B cell (primary cell): ENCODE measurements around the gene ITSN2. TPM values are rescaled to one million over a fixed set of nuclear protein-coding genes. Genes with fewer than 3 reads are reported as not detected.
A peak's percentile ranks its signal among the peaks of the same experiment; 100 is the strongest.

Source experiments
- ATAC-seq: fragments of 200-7000 bp; cut with Tn5 transposase; one replicate; pipeline ENCODE4 v1.10.0; 2021; ENCODE audit warnings: low read depth, mild to moderate bottlenecking, moderate number of reproducible peaks, moderate library complexity
- CTCF ChIA-PET: fragments of 350-600 bp; sonication (Branson Sonifier 250); formaldehyde crosslinking; loops from one replicate; lab custom pipeline; 2021; ENCODE audit warnings: antibody characterized with exemption, inconsistent platforms; lab: Charles Lee
- POLR2A ChIA-PET: fragments of 350-600 bp; sonication (Branson Sonifier 250); formaldehyde crosslinking; loops from one replicate; lab custom pipeline; 2021; ENCODE audit warnings: antibody characterized with exemption; lab: Charles Lee
- DNase-seq: peaks from one replicate; pipeline ENCODE4 v3.0.0; 2013
- H2AFZ ChIP-seq: 2 replicates; pipeline ENCODE4 v1.6.1; 2012; ENCODE audit warnings: mild to moderate bottlenecking, low read depth, low read length; ENCODE audit not compliant: insufficient read depth, poor library complexity, severe bottlenecking
- H3K27ac ChIP-seq, 2 donors: 1 replicate in 1 of 2; 2 replicates in 1 of 2; pipeline ENCODE4 v1.5.1; 2012 to 2013; ENCODE audit warnings: low read length in 2 of 2, mild to moderate bottlenecking in 2 of 2, moderate library complexity in 1 of 2
- H3K27me3 ChIP-seq, 4 experiments: fragments of 200-600 bp in 1 of 4; sonication (generic) in 1 of 4; replicated peaks in 1 of 4; 1 replicate in 2 of 4; 2 replicates in 2 of 4; pipeline versions ENCODE4 v1.6.1 to v1.7.0; 2013 to 2016; ENCODE audit warnings: low read length in 3 of 4, mild to moderate bottlenecking in 2 of 4, mixed read lengths in 1 of 4, moderate library complexity in 1 of 4; ENCODE audit not compliant: insufficient read depth in 4 of 4, control insufficient read depth in 3 of 4; ENCODE audit errors: control extremely low read depth in 1 of 4
- H3K36me3 ChIP-seq, 2 experiments: replicated peaks in 1 of 2; 1 replicate in 1 of 2; 2 replicates in 1 of 2; pipeline versions ENCODE4 v1.6.1 to v1.7.1; 2013; ENCODE audit warnings: low read length in 1 of 2; ENCODE audit not compliant: insufficient read depth in 2 of 2, control insufficient read depth in 1 of 2; ENCODE audit errors: control extremely low read depth in 1 of 2, extremely low read depth in 1 of 2
- H3K4me1 ChIP-seq, 2 donors: fragments of 200-600 bp in 1 of 2; sonication (generic) in 1 of 2; 1 replicate in 1 of 2; 2 replicates in 1 of 2; pipeline versions ENCODE4 v1.5.1 to v1.6.1; 2013 to 2017; ENCODE audit warnings: low read length in 2 of 2; ENCODE audit not compliant: control insufficient read depth in 2 of 2, insufficient read depth in 2 of 2
- H3K4me2 ChIP-seq: replicated peaks from 2 replicates; pipeline ENCODE3; 2012; ENCODE audit warnings: mild to moderate bottlenecking, low read depth, low read length; ENCODE audit not compliant: poor library complexity, severe bottlenecking
- H3K4me3 ChIP-seq, 5 experiments: fragments of 200-600 bp in 1 of 5; sonication (generic) in 1 of 5; 1 replicate in 3 of 5; 2 replicates in 2 of 5; pipeline versions ENCODE4 v1.5.1 to v1.7.0; 2011 to 2016; ENCODE audit warnings: low read length in 4 of 5, mild to moderate bottlenecking in 4 of 5, low read depth in 2 of 5, control low read depth in 1 of 5, moderate library complexity in 1 of 5; ENCODE audit not compliant: insufficient read depth in 1 of 5; ENCODE audit errors: control extremely low read depth in 1 of 5, extremely low read depth in 1 of 5
- H3K79me2 ChIP-seq: fragments of 200-600 bp; sonication (generic); one replicate; pipeline ENCODE4 v1.6.0; 2016; ENCODE audit warnings: low read length; ENCODE audit not compliant: control insufficient read depth, insufficient read depth
- H3K9ac ChIP-seq: fragments of 200-600 bp; sonication (generic); 2 replicates; pipeline ENCODE4 v1.6.1; 2017; ENCODE audit warnings: mild to moderate bottlenecking, low read length, moderate library complexity
- H3K9me3 ChIP-seq, 3 donors: one replicate each; pipeline versions ENCODE4 v1.6.1 to v1.7.1; 2013; ENCODE audit warnings: low read length in 2 of 3; ENCODE audit not compliant: control insufficient read depth in 2 of 3, insufficient read depth in 1 of 3; ENCODE audit errors: control extremely low read depth in 1 of 3
- H4K20me1 ChIP-seq: 2 replicates; pipeline ENCODE4 v1.6.0; 2012; ENCODE audit warnings: mild to moderate bottlenecking, low read length; ENCODE audit not compliant: insufficient read depth, control insufficient read depth, poor library complexity, severe bottlenecking
- H3K27ac Mint-ChIP-seq: one replicate; pipeline ENCODE4 v1.8.0; 2021; ENCODE audit warnings: mixed read lengths
- H3K27me3 Mint-ChIP-seq: one replicate; pipeline ENCODE4 v1.8.0; 2021; ENCODE audit warnings: mixed read lengths
- H3K4me1 Mint-ChIP-seq: one replicate; pipeline ENCODE4 v1.8.0; 2021; ENCODE audit warnings: mixed read lengths
- H3K4me3 Mint-ChIP-seq: one replicate; pipeline ENCODE4 v1.8.0; 2021; ENCODE audit warnings: mixed read lengths
- H3K9me3 Mint-ChIP-seq: one replicate; pipeline ENCODE4 v1.8.0; 2022; ENCODE audit warnings: mixed read lengths; ENCODE audit not compliant: insufficient read depth
- EZH2 ChIP-seq: IDR thresholded peaks from 2 replicates; pipeline ENCODE4 v1.6.1; 2012; ENCODE audit warnings: borderline replicate concordance, low read depth, mild to moderate bottlenecking, moderate library complexity, low read length; ENCODE audit not compliant: insufficient read depth, poor library complexity, severe bottlenecking
- WGBS: methylation state at CpG from one replicate; pipeline ENCODE4 v1.1.5; 2013; ENCODE audit warnings: missing lambda C conversion rate; ENCODE audit not compliant: insufficient coverage; 5-methylcytosine and 5-hydroxymethylcytosine counted together
- intact Hi-C: fragments of 100-400 bp; cut with micrococcal nuclease; formaldehyde crosslinking; loops from one replicate; pipeline ENCODE4 v1.10.0; 2022
- polyA plus RNA-seq: library from polyadenylated mRNA; depleted of rRNA; stranded (reverse); fragments of >200 nt; gene quantifications from 2 replicates; pipeline ENCODE4 v1.2.3, GENCODE V29; 2012
- total RNA-seq, 2 donors: library from RNA; stranded (reverse); fragments of 120-200 nt in 1 of 2; gene quantifications; 1 replicate in 1 of 2; 2 replicates in 1 of 2; pipeline versions ENCODE4 v1.2.3 to v1.2.4, GENCODE V29; 2013 to 2022
- TF ChIP-seq, protein P1 (sequence below): fragments of 200-600 bp; IDR thresholded peaks from one replicate; pipeline ENCODE4 v1.8.0; 2022; ENCODE audit warnings: antibody characterized with exemption, mild to moderate bottlenecking

Gene ITSN2
- total and polyA plus RNA-seq, 2 donors (not counting 1 experiment from before 2014, with no cell fraction given): 107 to 200 TPM

DNA sequence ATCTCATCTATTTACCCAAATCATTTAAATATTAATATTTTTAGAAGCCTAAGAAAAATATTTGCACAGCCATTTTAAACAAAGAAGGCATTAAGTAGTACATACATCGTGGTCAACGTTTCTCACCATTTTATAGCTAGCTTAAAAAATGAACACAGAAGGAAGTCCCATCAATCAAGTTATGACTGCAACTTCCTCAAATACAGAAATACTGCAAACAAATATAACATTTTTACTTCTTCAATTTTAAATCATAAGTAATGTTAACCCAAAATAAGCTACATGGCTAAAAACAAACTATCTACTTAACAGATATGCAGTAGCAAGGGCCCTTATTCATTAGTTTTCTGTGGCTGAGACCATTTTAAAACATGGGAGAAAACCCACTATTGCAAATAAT, 30.6 kb downstream of the ITSN2 start:
- no peaks in the 10 kb centered on the region for H3K27me3 Mint-ChIP-seq
- H3K4me1 Mint-ChIP-seq: peaks cover 73% of the 10 kb centered on the region
- peak; percentile 59 for ATAC-seq

DNA sequence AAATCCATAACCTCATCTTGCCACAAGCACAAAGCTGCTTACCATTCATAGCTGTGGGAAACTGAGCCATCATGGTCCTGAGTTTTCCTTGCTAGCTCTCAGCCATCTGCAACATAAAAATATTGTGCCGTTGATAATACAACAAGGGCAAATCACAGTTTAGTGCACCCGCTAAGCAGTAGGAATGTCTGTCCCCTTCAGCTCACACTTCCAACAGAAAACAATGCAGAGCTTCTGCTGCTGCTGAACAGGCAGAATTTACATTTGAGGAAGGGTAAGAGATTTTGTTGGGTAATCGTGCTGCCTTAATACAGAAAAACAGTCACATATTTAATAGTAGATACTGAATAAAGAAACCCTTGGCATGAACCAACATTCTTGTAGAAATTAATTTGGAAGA, 32.3 kb downstream of the ITSN2 start:
- TF ChIP-seq, protein P1, sequence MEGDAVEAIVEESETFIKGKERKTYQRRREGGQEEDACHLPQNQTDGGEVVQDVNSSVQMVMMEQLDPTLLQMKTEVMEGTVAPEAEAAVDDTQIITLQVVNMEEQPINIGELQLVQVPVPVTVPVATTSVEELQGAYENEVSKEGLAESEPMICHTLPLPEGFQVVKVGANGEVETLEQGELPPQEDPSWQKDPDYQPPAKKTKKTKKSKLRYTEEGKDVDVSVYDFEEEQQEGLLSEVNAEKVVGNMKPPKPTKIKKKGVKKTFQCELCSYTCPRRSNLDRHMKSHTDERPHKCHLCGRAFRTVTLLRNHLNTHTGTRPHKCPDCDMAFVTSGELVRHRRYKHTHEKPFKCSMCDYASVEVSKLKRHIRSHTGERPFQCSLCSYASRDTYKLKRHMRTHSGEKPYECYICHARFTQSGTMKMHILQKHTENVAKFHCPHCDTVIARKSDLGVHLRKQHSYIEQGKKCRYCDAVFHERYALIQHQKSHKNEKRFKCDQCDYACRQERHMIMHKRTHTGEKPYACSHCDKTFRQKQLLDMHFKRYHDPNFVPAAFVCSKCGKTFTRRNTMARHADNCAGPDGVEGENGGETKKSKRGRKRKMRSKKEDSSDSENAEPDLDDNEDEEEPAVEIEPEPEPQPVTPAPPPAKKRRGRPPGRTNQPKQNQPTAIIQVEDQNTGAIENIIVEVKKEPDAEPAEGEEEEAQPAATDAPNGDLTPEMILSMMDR: no peak
- TF ChIP-seq EZH2: no peak
- peak overlapping the region; percentile 11 for H3K9ac ChIP-seq
- no peak overlapping the region for H3K4me2 ChIP-seq
- peaks cover 3 to 4% of the 10 kb centered on the region in 2 experiments for H3K36me3 ChIP-seq
- DNase-seq: no peak
- H3K9me3 Mint-ChIP-seq: no peaks in the 10 kb centered on the region
- H3K4me1 ChIP-seq: peaks cover 50 to 52% of the 10 kb centered on the region in 2 donors
- ChIA-PET POLR2A (no interaction called here), CTCF (interaction anchor here (0.9 to 1.9 kb wide), 2 partner anchors 31 to 33 kb away, joined by 4 to 6 read pairs; partner anchors contain the start of gene ITSN2)
- no peak for ATAC-seq
- peak overlapping the region; percentile 60 for H3K4me3 Mint-ChIP-seq
- 43% methylated on average over 1 of the region's 3 CpGs for WGBS
- no peak overlapping the region for H2AFZ ChIP-seq
- H3K9me3 ChIP-seq: no peaks in the 10 kb centered on the region
- H3K27me3 Mint-ChIP-seq: no peaks in the 10 kb centered on the region
- peak overlapping the region; percentile 9 to 45 for H3K27ac ChIP-seq
- intact Hi-C loops: loop anchor here (2.0 to 5.0 kb wide), 3 partner anchors 13 to 34 kb away; partner anchors contain the start of gene ITSN2
- H3K4me1 Mint-ChIP-seq: peaks cover 68% of the 10 kb centered on the region
- H3K27me3 ChIP-seq: no peaks in the 10 kb centered on the region
- H4K20me1 ChIP-seq: no peaks in the 10 kb centered on the region
- peak overlapping the region; percentile 59 for H3K27ac Mint-ChIP-seq
- no peak overlapping the region for H3K4me3 ChIP-seq
- H3K79me2 ChIP-seq: peaks cover 99% of the 10 kb centered on the region

More for the DNA sequence above, 30.6 kb downstream of the ITSN2 start:
- peak overlapping the region; percentile 85 to 92 for H3K27ac ChIP-seq
- H3K79me2 ChIP-seq: peaks cover 99% of the 10 kb centered on the region
- peak overlapping the region; percentile 13 for H2AFZ ChIP-seq
- intact Hi-C loops: loop anchor here (2.0 to 5.0 kb wide), 3 partner anchors 13 to 33 kb away; partner anchors contain the start of gene ITSN2
- POLR2A ChIA-PET: interaction anchor here (4.4 kb wide), 1 partner anchor 30 kb away, joined by 40 read pairs; the partner anchor contains the start of gene ITSN2
- peak overlapping the region in 4 of 5 experiments; percentile 16 to 48 (median 32) for H3K4me3 ChIP-seq
- Mint-ChIP-seq H3K4me3 (peak overlapping the region; percentile 81), H3K9me3 (no peaks in the 10 kb centered on the region), H3K27ac (peak overlapping the region; percentile 97)
- peak overlapping the region; percentile 50 for H3K9ac ChIP-seq
- no peak for TF ChIP-seq EZH2
- TF ChIP-seq, protein P1: no peak
- H3K4me2 ChIP-seq: peak overlapping the region; percentile 73
- H3K27me3 ChIP-seq: no peaks in the 10 kb centered on the region
- CTCF ChIA-PET: interaction anchor here (0.8 to 2.0 kb wide), 8 partner anchors 10 to 38 kb away, joined by 3 to 6 read pairs (median 5); no protein-coding TSS in a partner anchor
- WGBS: 0% methylated on average over 1 of the region's 2 CpGs
- DNase-seq: peak; percentile 63
- H3K4me1 ChIP-seq: peaks cover 59 to 61% of the 10 kb centered on the region in 2 donors
- H3K9me3 ChIP-seq: no peaks in the 10 kb centered on the region
- no peaks in the 10 kb centered on the region for H3K36me3 ChIP-seq
- H4K20me1 ChIP-seq: no peaks in the 10 kb centered on the region
